Measurements from ENCODE around the gene C4orf36. TPM values are rescaled to one million over a fixed set of nuclear protein-coding genes. Genes with fewer than 3 reads are reported as not detected.

The C4orf36 gene
- total and polyA plus RNA-seq, 2 of the 4 experiments (the other 2 are of a cell fraction) = 0.18 to 0.41 TPM

DNA sequence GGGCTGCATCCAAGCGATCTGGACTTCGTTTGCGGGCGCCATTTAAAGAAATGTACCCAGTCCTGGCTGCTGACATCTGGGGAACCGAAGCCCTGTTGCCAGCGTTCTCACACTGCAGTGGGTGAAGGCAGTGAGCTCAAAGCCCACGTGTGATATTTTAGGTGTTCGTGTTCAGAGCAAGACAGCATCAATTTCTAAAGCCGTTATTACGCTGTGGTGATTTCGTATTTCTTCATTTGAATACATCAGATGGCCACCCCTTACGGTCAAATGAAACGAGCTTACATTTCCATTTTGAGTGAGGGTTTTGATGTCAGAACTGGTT lies 376 bp upstream of the C4orf36 start:
- H3K18ac ChIP-seq (ENCODE audit: low read depth, low read length) = peak overlapping the region; percentile 39
- H3K27ac ChIP-seq (ENCODE audit: insufficient read depth, low read length) = peak overlapping the region; percentile 32
- no peak overlapping the region for H2AK5ac ChIP-seq (ENCODE audit: low read depth, low read length)
- peak overlapping the region; percentile 12; the same call in 1 of the 2 replicates for H4K91ac ChIP-seq (ENCODE audit: insufficient read depth, low read depth, low read length)
- dilution Hi-C loops (cut with HindIII; ENCODE audit: low sequenced_read_pairs, unreplicated experiment) (no loop called here), intact Hi-C loops (cut with micrococcal nuclease) (loop anchor here (5.0 kb wide), 1 partner anchor 60 kb away; no protein-coding TSS in a partner anchor), in situ Hi-C loops (cut with MboI; ENCODE audit: low sequenced_read_pairs) (loop anchor here (10.0 kb wide), 1 partner anchor 298 kb away; the partner anchor contains the start of gene PTPN13)
- H2AK9ac ChIP-seq (replicated peaks; ENCODE audit: low read depth, low read length, poor library complexity) = peak overlapping the region; percentile 51
- peak overlapping the region; percentile 41 for H3K14ac ChIP-seq (replicated peaks; ENCODE audit: low read depth, low read length)
- H3K4ac ChIP-seq (ENCODE audit: low read depth, low read length) = peak overlapping the region; percentile 43
- H3K27me3 ChIP-seq (ENCODE audit: control insufficient read depth, insufficient read depth, low read length) = no peaks in the 10 kb centered on the region
- peak overlapping the region; percentile 16; the same call in 1 of the 3 replicates for H2BK15ac ChIP-seq (ENCODE audit: low read depth, low read length)
- peak overlapping the region; percentile 53 for H2BK20ac ChIP-seq (ENCODE audit: low read depth, low read length)
- peak overlapping the region; percentile 79 for H2BK120ac ChIP-seq (ENCODE audit: low read depth, low read length)
- no peaks in the 10 kb centered on the region for H3K79me1 ChIP-seq (ENCODE audit: low read depth in 1 of 2, low read length in 2 of 2)
- peaks cover 4% of the 10 kb centered on the region; the same call in 1 of the 2 replicates for H3K9me1 ChIP-seq (ENCODE audit: insufficient read depth, low read length)
- TF ChIP-seq, protein P1, sequence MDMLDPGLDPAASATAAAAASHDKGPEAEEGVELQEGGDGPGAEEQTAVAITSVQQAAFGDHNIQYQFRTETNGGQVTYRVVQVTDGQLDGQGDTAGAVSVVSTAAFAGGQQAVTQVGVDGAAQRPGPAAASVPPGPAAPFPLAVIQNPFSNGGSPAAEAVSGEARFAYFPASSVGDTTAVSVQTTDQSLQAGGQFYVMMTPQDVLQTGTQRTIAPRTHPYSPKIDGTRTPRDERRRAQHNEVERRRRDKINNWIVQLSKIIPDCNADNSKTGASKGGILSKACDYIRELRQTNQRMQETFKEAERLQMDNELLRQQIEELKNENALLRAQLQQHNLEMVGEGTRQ (IDR thresholded peaks at IDR 0.05; ENCODE audit: low read depth, low read length) = no peak
- no peak for TF ChIP-seq CEBPB (IDR thresholded peaks at IDR 0.05; ENCODE audit: low read depth, low read length)
- TF ChIP-seq RFX5 (IDR thresholded peaks at IDR 0.05; ENCODE audit: low read depth, low read length) = no peak
- TF ChIP-seq, protein P2, sequence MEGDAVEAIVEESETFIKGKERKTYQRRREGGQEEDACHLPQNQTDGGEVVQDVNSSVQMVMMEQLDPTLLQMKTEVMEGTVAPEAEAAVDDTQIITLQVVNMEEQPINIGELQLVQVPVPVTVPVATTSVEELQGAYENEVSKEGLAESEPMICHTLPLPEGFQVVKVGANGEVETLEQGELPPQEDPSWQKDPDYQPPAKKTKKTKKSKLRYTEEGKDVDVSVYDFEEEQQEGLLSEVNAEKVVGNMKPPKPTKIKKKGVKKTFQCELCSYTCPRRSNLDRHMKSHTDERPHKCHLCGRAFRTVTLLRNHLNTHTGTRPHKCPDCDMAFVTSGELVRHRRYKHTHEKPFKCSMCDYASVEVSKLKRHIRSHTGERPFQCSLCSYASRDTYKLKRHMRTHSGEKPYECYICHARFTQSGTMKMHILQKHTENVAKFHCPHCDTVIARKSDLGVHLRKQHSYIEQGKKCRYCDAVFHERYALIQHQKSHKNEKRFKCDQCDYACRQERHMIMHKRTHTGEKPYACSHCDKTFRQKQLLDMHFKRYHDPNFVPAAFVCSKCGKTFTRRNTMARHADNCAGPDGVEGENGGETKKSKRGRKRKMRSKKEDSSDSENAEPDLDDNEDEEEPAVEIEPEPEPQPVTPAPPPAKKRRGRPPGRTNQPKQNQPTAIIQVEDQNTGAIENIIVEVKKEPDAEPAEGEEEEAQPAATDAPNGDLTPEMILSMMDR (conservative IDR thresholded peaks at IDR 0.05; ENCODE audit: low read depth, low read length) = no peak
- TF ChIP-seq MAZ (IDR thresholded peaks at IDR 0.05; ENCODE audit: borderline replicate concordance, low read depth, low read length) = no peak
- TF ChIP-seq, protein P3, sequence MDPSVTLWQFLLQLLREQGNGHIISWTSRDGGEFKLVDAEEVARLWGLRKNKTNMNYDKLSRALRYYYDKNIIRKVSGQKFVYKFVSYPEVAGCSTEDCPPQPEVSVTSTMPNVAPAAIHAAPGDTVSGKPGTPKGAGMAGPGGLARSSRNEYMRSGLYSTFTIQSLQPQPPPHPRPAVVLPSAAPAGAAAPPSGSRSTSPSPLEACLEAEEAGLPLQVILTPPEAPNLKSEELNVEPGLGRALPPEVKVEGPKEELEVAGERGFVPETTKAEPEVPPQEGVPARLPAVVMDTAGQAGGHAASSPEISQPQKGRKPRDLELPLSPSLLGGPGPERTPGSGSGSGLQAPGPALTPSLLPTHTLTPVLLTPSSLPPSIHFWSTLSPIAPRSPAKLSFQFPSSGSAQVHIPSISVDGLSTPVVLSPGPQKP (IDR thresholded peaks at IDR 0.05; ENCODE audit: borderline replicate concordance, low read depth, low read length) = no peak
- no peak for TF ChIP-seq CHD1 (IDR thresholded peaks at IDR 0.05; ENCODE audit: low read depth, low read length)
- TF ChIP-seq RCOR1 (IDR thresholded peaks at IDR 0.05; ENCODE audit: insufficient replicate concordance, low read length) = no peak
- no peak for TF ChIP-seq NFE2L2 (IDR thresholded peaks at IDR 0.05; ENCODE audit: low read depth, low read length)
- TF ChIP-seq SMC3 (IDR thresholded peaks at IDR 0.05; ENCODE audit: low read depth, low read length) = no peak
- TF ChIP-seq MAFK (IDR thresholded peaks at IDR 0.05; ENCODE audit: low read depth, low read length) = no peak
- no peak for TF ChIP-seq POLR2A (IDR thresholded peaks at IDR 0.05; ENCODE audit: low read depth, low read length)
- TF ChIP-seq BHLHE40 (IDR thresholded peaks at IDR 0.05; ENCODE audit: low read depth, low read length) = no peak
- TF ChIP-seq MXI1 (IDR thresholded peaks at IDR 0.05; ENCODE audit: borderline replicate concordance, low read depth, low read length) = no peak
- no peak for TF ChIP-seq RAD21 (IDR thresholded peaks at IDR 0.05; ENCODE audit: low read length)
- TF ChIP-seq FOS (IDR thresholded peaks at IDR 0.05; ENCODE audit: low read depth, low read length) = no peak
- WGBS, 2 experiments (ENCODE audit: extremely low coverage in 2 of 2, insufficient read length in 1 of 2) = 0% methylated on average over 3 of the region's 13 CpGs; no CpG with 5 or more reads in 1 of the 2 experiments
- peak overlapping the region; percentile 37; the same call in 1 of the 2 replicates for H3K23ac ChIP-seq (ENCODE audit: low read depth, low read length)
- H3K4me2 ChIP-seq (ENCODE audit: low read depth, low read length) = peak overlapping the region; percentile 96
- ChIA-PET CTCF (no interaction called here), POLR2A (ENCODE audit: unreplicated experiment) (interaction anchor here (0.6 kb wide), 1 partner anchor 156 kb away, joined by 3 read pairs; no protein-coding TSS in a partner anchor)
- H3K36me3 ChIP-seq (ENCODE audit: control insufficient read depth, insufficient read depth, low read length) = no peaks in the 10 kb centered on the region
- peak overlapping the region; percentile 44 for H2BK5ac ChIP-seq (ENCODE audit: low read depth, low read length, poor library complexity, severe bottlenecking)
- no TSS peak for BruUV-seq (replicated peaks)
- H3K9ac ChIP-seq (ENCODE audit: low read depth, low read length) = peak overlapping the region; percentile 67
- no peak for DNase-seq
- H4K8ac ChIP-seq (ENCODE audit: low read depth in 2 of 2, low read length in 2 of 2) = peak overlapping the region; percentile 72 to 84
- peak overlapping the region; percentile 77 for H3K4me3 ChIP-seq (ENCODE audit: insufficient read depth, low read depth, low read length)
- peak overlapping the region; percentile 20; the same call in 1 of the 2 replicates for H3K56ac ChIP-seq (ENCODE audit: extremely low read depth, insufficient read depth, low read length)
- H4K20me1 ChIP-seq (ENCODE audit: insufficient read depth, low read length) = no peaks in the 10 kb centered on the region
- peak overlapping the region; percentile 97 for H2AFZ ChIP-seq (replicated peaks; ENCODE audit: low read length, poor library complexity)
- peak overlapping the region; percentile 14; the same call in 1 of the 2 replicates for H4K5ac ChIP-seq (ENCODE audit: low read depth, low read length)
- peaks cover 5% of the 10 kb centered on the region for H3K4me1 ChIP-seq (ENCODE audit: control insufficient read depth, insufficient read depth, low read length)
- H3K9me3 ChIP-seq (ENCODE audit: control insufficient read depth, insufficient read depth, low read length) = no peaks in the 10 kb centered on the region; the same call in 1 of the 2 replicates
- ATAC-seq (ENCODE audit: low read depth) = no peak

Measured in IMR-90 (cell line).